Measurements from ENCODE around the gene MICAL3. TPM values are rescaled to one million over a fixed set of nuclear protein-coding genes. Genes with fewer than 3 reads are reported as not detected.

The MICAL3 gene
- total RNA-seq, 1 experiment from 2014 or later, result 47.1 TPM

- CTCF ChIA-PET, result interaction anchor here (1.1 kb wide), 1 partner anchor 12 kb away, joined by 6 read pairs; no protein-coding TSS in a partner anchor
- DNase-seq (ENCODE audit: low read depth, low spot score), result no peak
- BruUV-seq (replicated peaks), result no TSS peak
Observed at GRCh38 chr22:17773606-17774205, 250.7 kb downstream of the MICAL3 start.

GRCh38 chr22:17772958-17773605 is 251.3 kb downstream of the MICAL3 start:
- Histone ChIP-seq H3K9me3 (ENCODE audit: control insufficient read depth, insufficient read depth, low read depth, low read length) (no peaks in the 10 kb centered on the region), H3K27ac (ENCODE audit: low read length) (peak overlapping the region; percentile 56), H3K4me3 (ENCODE audit: low read depth in 2 of 2, low read length in 2 of 2) (peak overlapping the region; percentile 60 to 66), H3K4me1 (ENCODE audit: control insufficient read depth, insufficient read depth, low read length) (peaks cover 31% of the 10 kb centered on the region), H3K36me3 (ENCODE audit: control insufficient read depth, insufficient read depth, low read length) (no peaks in the 10 kb centered on the region), H3K27me3 (ENCODE audit: control insufficient read depth, insufficient read depth, low read length) (no peaks in the 10 kb centered on the region)
- DNase-seq (ENCODE audit: low read depth, low spot score) (no peak), ATAC-seq (no peak)
- BruUV-seq (replicated peaks), result no TSS peak
- CTCF ChIA-PET, result interaction anchor here (1.1 kb wide), 1 partner anchor 13 kb away, joined by 6 read pairs; no protein-coding TSS in a partner anchor
- intact Hi-C loops (cut with micrococcal nuclease; ENCODE audit: unreplicated experiment) (no loop called here), in situ Hi-C loops (cut with HindIII; ENCODE audit: low pct_unique_long_range_greater_than_20kb, low sequenced_read_pairs) (no loop called here)
- POLR2A ChIA-PET, result interaction anchor here (0.7 kb wide), 1 partner anchor 146 kb away, joined by 12 read pairs; no protein-coding TSS in a partner anchor
- TF ChIP-seq CTCF (IDR thresholded peaks at IDR 0.05) (no peak), POLR2AphosphoS5 (IDR thresholded peaks at IDR 0.05; ENCODE audit: low read depth, low read length) (no peak), SIN3A (IDR thresholded peaks at IDR 0.05; ENCODE audit: borderline replicate concordance, insufficient read depth, low read depth, low read length) (no peak), REST (IDR thresholded peaks at IDR 0.05; ENCODE audit: insufficient read depth in 1 of 2, low read depth in 2 of 2, low read length in 1 of 2) (no peak)

More at GRCh38 chr22:17773606-17774205, 250.7 kb downstream of the MICAL3 start:
- POLR2A ChIA-PET, result no interaction called here
- Histone ChIP-seq H3K4me3 (ENCODE audit: low read depth in 2 of 2, low read length in 2 of 2) (peak overlapping the region; percentile 60 to 66), H3K27ac (ENCODE audit: low read length) (peak overlapping the region; percentile 56), H3K9me3 (ENCODE audit: control insufficient read depth, insufficient read depth, low read depth, low read length) (no peaks in the 10 kb centered on the region), H3K4me1 (ENCODE audit: control insufficient read depth, insufficient read depth, low read length) (peaks cover 31% of the 10 kb centered on the region), H3K36me3 (ENCODE audit: control insufficient read depth, insufficient read depth, low read length) (no peaks in the 10 kb centered on the region), H3K27me3 (ENCODE audit: control insufficient read depth, insufficient read depth, low read length) (no peaks in the 10 kb centered on the region)
- peak; percentile 62 for ATAC-seq
- in situ Hi-C loops (cut with HindIII; ENCODE audit: low pct_unique_long_range_greater_than_20kb, low sequenced_read_pairs), result no loop called here
- intact Hi-C loops (cut with micrococcal nuclease; ENCODE audit: unreplicated experiment), result no loop called here
- no peak for TF ChIP-seq TCF7L2 (IDR thresholded peaks at IDR 0.05; ENCODE audit: low read depth, low read length)
- no peak for TF ChIP-seq POLR2AphosphoS5 (IDR thresholded peaks at IDR 0.05; ENCODE audit: low read depth, low read length)
- no peak for TF ChIP-seq REST (IDR thresholded peaks at IDR 0.05; ENCODE audit: insufficient read depth in 1 of 2, low read depth in 2 of 2, low read length in 1 of 2)
- no peak for TF ChIP-seq SIN3A (IDR thresholded peaks at IDR 0.05; ENCODE audit: borderline replicate concordance, insufficient read depth, low read depth, low read length)
- TF ChIP-seq CTCF (IDR thresholded peaks at IDR 0.05), result no peak

Measured in Panc1 (cell line).